GM12878 (cell line): ENCODE results near the gene CFAP92. TPM values are rescaled to one million over a fixed set of nuclear protein-coding genes. Genes with fewer than 3 reads are reported as not detected.
A peak's percentile ranks its signal among the peaks of the same experiment; 100 is the strongest.

Source experiments
- ATAC-seq: fragments of 200-7000 bp; cut with Tn5 transposase; 3 replicates; pipeline ENCODE4 v1.9.1; 2020; ENCODE audit warnings: mild to moderate bottlenecking, moderate library complexity
- BruUV-seq: library from RNA; stranded (reverse); fragments of 400-500 nt; replicated peaks from 2 replicates; lab custom pipeline; 2021; lab: Mats Ljungman, UMichigan
- CTCF ChIA-PET: fragments of 300-600 bp; sonication (Branson Sonifier 250); formaldehyde crosslinking; extraction: SDS; loops from one replicate; lab custom pipeline; 2021; ENCODE audit warnings: inconsistent platforms; lab: Yijun Ruan, JAX
- POLR2A ChIA-PET: fragments of 350-600 bp; formaldehyde crosslinking; extraction: SDS; loops from one replicate; lab custom pipeline; 2021; ENCODE audit warnings: inconsistent platforms; lab: Charles Lee
- RAD21 ChIA-PET: fragments of 300-600 bp; sonication (Branson Sonifier 250); formaldehyde crosslinking; loops from one replicate; lab custom pipeline; 2023; ENCODE audit warnings: antibody characterized with exemption; ENCODE audit not compliant: unreplicated experiment; lab: Charles Lee
- SMC1A ChIA-PET: fragments of 300-600 bp; sonication (Branson Sonifier 250); formaldehyde crosslinking; loops from one replicate; lab custom pipeline; 2023; ENCODE audit not compliant: unreplicated experiment, uncharacterized antibody; lab: Charles Lee
- DNase-seq: peaks from one replicate; pipeline ENCODE4 v3.0.0-alpha.2; 2011; ENCODE audit warnings: low read depth, low spot score
- FAIRE-seq: peaks from 3 replicates; lab custom pipeline; 2011; peaks lifted over from hg19 to GRCh38; lab: Jason Lieb, UNC
- H2AFZ ChIP-seq: 2 replicates; pipeline ENCODE4 v1.6.0; 2011; ENCODE audit warnings: low read depth, low read length, control low read depth; ENCODE audit not compliant: control insufficient read depth
- H3K27ac ChIP-seq: 2 replicates; pipeline ENCODE4 v1.5.1; 2011; ENCODE audit warnings: control low read depth; ENCODE audit not compliant: control insufficient read depth, insufficient read depth
- H3K27me3 ChIP-seq, 2 experiments: replicated peaks in 1 of 2; 2 replicates each; pipeline versions ENCODE4 v1.6.0 to v1.6.1; 2011; ENCODE audit warnings: low read length in 1 of 2; ENCODE audit not compliant: control insufficient read depth in 2 of 2, insufficient read depth in 2 of 2
- H3K36me3 ChIP-seq, 2 experiments: 2 replicates each; pipeline ENCODE4 v1.5.1; 2011; ENCODE audit warnings: low read length in 1 of 2; ENCODE audit not compliant: control insufficient read depth in 2 of 2, insufficient read depth in 2 of 2
- H3K4me1 ChIP-seq: 2 replicates; pipeline ENCODE4 v1.6.1; 2011; ENCODE audit warnings: mild to moderate bottlenecking, low read length, moderate library complexity, mixed read lengths; ENCODE audit not compliant: control insufficient read depth, insufficient read depth
- H3K4me2 ChIP-seq: 2 replicates; pipeline ENCODE4 v1.6.0; 2011; ENCODE audit warnings: control low read depth; ENCODE audit not compliant: control insufficient read depth, insufficient read depth
- H3K4me3 ChIP-seq: fragments of 200-600 bp; sonication (generic); 2 replicates; pipeline ENCODE4 v1.5.1; 2016
- H3K79me2 ChIP-seq: 2 replicates; pipeline ENCODE4 v1.6.0; 2011; ENCODE audit warnings: low read length; ENCODE audit not compliant: control insufficient read depth, insufficient read depth
- H3K9ac ChIP-seq: 2 replicates; pipeline ENCODE4 v1.8.0; 2011; ENCODE audit warnings: low read length, control low read depth, mixed read lengths; ENCODE audit not compliant: control insufficient read depth, insufficient read depth
- H3K9me3 ChIP-seq: replicated peaks from 3 replicates; pipeline ENCODE4 v1.5.1; 2011; ENCODE audit warnings: mild to moderate bottlenecking, low read length; ENCODE audit not compliant: control insufficient read depth, insufficient read depth
- H4K20me1 ChIP-seq: 2 replicates; pipeline ENCODE4 v1.6.0; 2011; ENCODE audit not compliant: control insufficient read depth, insufficient read depth
- CBX5 ChIP-seq: sonication (generic); IDR thresholded peaks from 2 replicates; pipeline ENCODE4 v1.6.1; 2016; ENCODE audit warnings: low read depth, moderate library complexity, mild to moderate bottlenecking, inconsistent platforms
- KAT2A ChIP-seq: conservative IDR thresholded peaks from 2 replicates; pipeline ENCODE4 v1.6.1; 2011; ENCODE audit warnings: low read depth, low read length; ENCODE audit not compliant: control insufficient read depth
- ZNF24 ChIP-seq: fragments of 450-650 bp; IDR thresholded peaks from 2 replicates; pipeline ENCODE4 v1.6.1; 2017; ENCODE audit warnings: antibody characterized with exemption, mild to moderate bottlenecking
- WGBS: methylation state at CpG from one replicate; pipeline ENCODE4 v1.1.6; 2016; ENCODE audit warnings: low lambda C conversion rate; ENCODE audit not compliant: insufficient replicate concordance, insufficient coverage; ENCODE audit errors: missing lambda C conversion rate; 5-methylcytosine and 5-hydroxymethylcytosine counted together
- in situ Hi-C: fragments of 300-500 bp; cut with MboI; formaldehyde crosslinking; loops from 9 replicates; pipeline ENCODE4 v1.14.3; 2018; ENCODE audit warnings: mixed read lengths
- intact Hi-C: fragments of 100-400 bp; cut with micrococcal nuclease; formaldehyde crosslinking; loops from one replicate; pipeline ENCODE4 v1.14.2; 2022; ENCODE audit not compliant: unreplicated experiment
- polyA plus RNA-seq, 11 experiments: library from polyadenylated mRNA; depleted of rRNA in 4 of 11; unstranded in 6 of 11; stranded (reverse) in 5 of 11; fragments of >200 nt; fragmentation: Nextera tagmentation in 4 of 11; fragmentation: Illumina TruSeq in 1 of 11; extraction: Ambion mirVana in 4 of 11; extraction: Trizol in 1 of 11; gene quantifications; 1 replicate in 1 of 11; 2 replicates in 10 of 11; pipeline versions ENCODE4 v1.2.1 to v1.2.3, GENCODE V29; 2011 to 2016; ENCODE audit warnings: inconsistent platforms in 2 of 11, missing spikeins in 2 of 11, low read depth in 1 of 11
- total RNA-seq, 4 experiments: library from RNA; depleted of rRNA in 3 of 4; stranded (reverse); fragments of >200 nt in 3 of 4; fragmentation: Illumina TruSeq in 1 of 4; extraction: Trizol in 1 of 4; gene quantifications; 2 replicates each; pipeline versions ENCODE4 v1.2.1 to v1.2.3, GENCODE V29; 2013 to 2021

CFAP92 gene
- total and polyA plus RNA-seq, 10 of the 15 experiments (the other 5 are each of a cell fraction or from before 2014, with no cell fraction given), result 0.05 to 0.52 (median 0.14) TPM; not detected in 7

DNA sequence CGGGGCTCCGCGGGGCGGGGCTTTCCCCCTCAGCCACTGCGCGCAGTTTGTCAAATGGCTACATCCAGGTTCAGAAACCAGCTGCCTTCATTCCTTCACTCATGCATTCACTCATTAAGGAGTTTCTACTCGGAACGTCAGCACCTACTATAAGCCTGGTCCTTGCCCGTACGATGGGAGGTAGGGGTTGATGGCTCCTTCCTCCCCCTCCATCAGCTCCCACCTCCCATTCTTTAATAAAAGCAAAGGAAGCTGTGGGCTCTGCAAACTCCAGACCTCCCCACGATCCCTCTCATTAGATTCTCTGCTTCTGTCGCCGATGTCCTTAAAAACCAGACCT is 267 bp upstream of the CFAP92 start:
- H3K9me3 ChIP-seq, result no peaks in the 10 kb centered on the region; the same call in 2 of the 3 replicates
- H4K20me1 ChIP-seq, result no peaks in the 10 kb centered on the region
- H3K79me2 ChIP-seq, result no peaks in the 10 kb centered on the region
- in situ Hi-C loops, result no loop called here
- H3K9ac ChIP-seq, result no peak overlapping the region
- peak overlapping the region; percentile 77 for H3K4me2 ChIP-seq
- 0 out of 2 replicates have a peak, but pooled peaks cover 4% of the 10 kb centered on the region for H3K4me1 ChIP-seq
- TF ChIP-seq ZNF24, result peak; percentile 90
- TF ChIP-seq KAT2A, result no peak
- TF ChIP-seq, all 136 proteins: peak for 1
- Histone ChIP-seq H3K4me3 (no peak overlapping the region), H3K27ac (no peak overlapping the region), H3K36me3 (no peaks in the 10 kb centered on the region), H3K27me3 (peaks cover 2 to 12% of the 10 kb centered on the region in 2 experiments), H2AFZ (peak overlapping the region; percentile 69; the same call in 1 of the 2 replicates)
- no peak for ATAC-seq
- ChIA-PET RAD21 (interaction anchor here (0.9 to 1.5 kb wide), 2 partner anchors 20 to 22 kb away, joined by 3 to 5 read pairs; no protein-coding TSS in a partner anchor), POLR2A (interaction anchor here (0.5 to 1.3 kb wide), 3 partner anchors 8 to 155 kb away, joined by 3 to 4 read pairs (median 3); no protein-coding TSS in a partner anchor), CTCF (interaction anchor here (0.6 to 2.3 kb wide), 4 partner anchors 22 to 337 kb away, joined by 3 to 18 read pairs (median 4); no protein-coding TSS in a partner anchor), SMC1A (interaction anchor here (1.3 kb wide), 1 partner anchor 59 kb away, joined by 3 read pairs; no protein-coding TSS in a partner anchor)
- no TSS peak for BruUV-seq
- no peak for FAIRE-seq
- no peak for DNase-seq
- WGBS, result 8% methylated on average over 12 of the region's 13 CpGs
- intact Hi-C loops, result no loop called here

DNA sequence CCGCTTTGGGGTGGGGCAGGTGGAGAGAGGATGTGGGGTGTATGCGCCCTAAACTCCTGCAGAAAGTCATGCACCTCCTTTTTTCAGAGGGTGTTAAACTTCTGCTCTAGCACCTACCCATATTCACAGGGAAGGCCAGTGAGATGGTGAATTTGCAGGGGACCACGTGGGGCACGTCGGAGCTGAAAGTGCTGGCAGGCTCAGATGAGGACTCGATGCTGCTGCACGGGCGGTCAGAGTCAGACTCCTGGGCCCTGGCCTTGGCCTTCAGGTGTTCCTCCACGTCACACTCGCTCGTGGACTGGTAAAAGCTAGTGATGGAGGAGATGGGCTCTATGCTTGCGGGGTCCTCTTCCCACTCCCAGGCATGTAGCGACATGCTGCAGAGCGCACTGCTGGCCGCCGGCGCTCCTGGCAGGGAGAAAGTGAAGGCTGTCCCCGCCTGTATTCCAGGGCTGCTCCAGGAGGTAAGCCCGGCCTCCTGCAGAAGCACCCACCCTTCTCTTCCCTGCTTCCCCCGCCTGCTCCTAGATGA is 883 bp downstream of the CFAP92 start:
- WGBS, result 89% methylated on average over 20 of the region's 20 CpGs
- ChIA-PET RAD21 (no interaction called here), SMC1A (no interaction called here), CTCF (interaction anchor here (2.3 kb wide), 1 partner anchor 23 kb away, joined by 18 read pairs; no protein-coding TSS in a partner anchor), POLR2A (no interaction called here)
- Histone ChIP-seq H3K4me2 (no peak overlapping the region), H3K4me3 (no peak overlapping the region), H3K27ac (no peak overlapping the region), H2AFZ (no peak overlapping the region), H3K79me2 (no peaks in the 10 kb centered on the region), H3K9ac (no peak overlapping the region), H4K20me1 (no peaks in the 10 kb centered on the region), H3K4me1 (0 out of 2 replicates have a peak, but pooled peaks cover 4% of the 10 kb centered on the region), H3K27me3 (peaks cover 2 to 8% of the 10 kb centered on the region in 2 experiments), H3K9me3 (no peaks in the 10 kb centered on the region; the same call in 2 of the 3 replicates), H3K36me3 (no peaks in the 10 kb centered on the region)
- no peak for TF ChIP-seq CBX5
- ATAC-seq (no peak), FAIRE-seq (no peak), DNase-seq (no peak)
- BruUV-seq, result no TSS peak
- intact Hi-C loops (no loop called here), in situ Hi-C loops (no loop called here)
